CD4-positive, alpha-beta T cell treated with Interleukin-6 for 4 hours (primary cell): ENCODE data around the gene TCFL5.

ENCODE experiments used
- DNase-seq: peaks from one replicate; pipeline ENCODE4 v3.0.0-alpha.2; 2020; ENCODE audit warnings: mixed read lengths

The TCFL5 gene

GRCh38 chr20:62832212-62832922 is 29.3 kb downstream of the TCFL5 start:
- DNase-seq, result peak; percentile 33

DNA sequence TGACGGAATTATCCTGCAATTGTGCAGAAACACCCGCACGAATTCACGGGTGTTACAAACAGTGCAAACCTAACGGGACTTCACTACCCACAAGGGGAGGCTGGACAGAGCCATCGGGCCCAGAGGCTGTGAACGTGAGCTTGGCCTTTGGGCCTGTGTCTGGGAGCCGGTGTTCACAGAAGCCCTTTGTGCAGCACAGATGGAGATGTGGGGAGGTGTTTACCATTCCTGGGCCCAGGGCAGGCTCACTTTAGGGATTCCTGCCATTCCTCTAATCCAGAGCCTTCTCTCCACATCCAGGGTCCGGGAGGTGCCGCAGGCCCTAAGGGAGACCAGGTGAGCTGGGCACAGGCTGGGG is 29.8 kb downstream of the TCFL5 start:
- DNase-seq, result no peak

- no peak for DNase-seq
Observed at GRCh38 chr20:62831361-62831788, 30.2 kb downstream of the TCFL5 start.

DNA sequence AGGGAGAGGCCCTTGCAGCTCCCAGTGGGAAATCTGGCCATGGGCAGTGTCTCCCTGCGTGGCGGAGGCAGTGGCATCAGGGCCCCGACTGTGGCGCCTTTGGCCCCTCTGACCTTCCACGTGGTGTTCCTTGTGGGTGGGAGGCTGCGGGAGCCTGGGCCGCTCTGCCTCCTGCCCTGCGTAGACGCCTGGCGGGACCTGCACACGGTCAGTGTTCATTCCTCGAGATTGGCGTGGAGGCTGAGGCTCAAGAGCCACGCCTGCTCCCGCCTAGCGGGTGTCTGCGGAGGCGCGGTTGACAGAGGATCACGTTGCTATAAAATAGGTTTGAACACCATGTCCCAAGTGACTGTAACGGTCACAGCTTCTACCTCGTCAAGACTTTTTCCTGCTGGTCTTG is 30.8 kb downstream of the TCFL5 start:
- no peak for DNase-seq

DNA sequence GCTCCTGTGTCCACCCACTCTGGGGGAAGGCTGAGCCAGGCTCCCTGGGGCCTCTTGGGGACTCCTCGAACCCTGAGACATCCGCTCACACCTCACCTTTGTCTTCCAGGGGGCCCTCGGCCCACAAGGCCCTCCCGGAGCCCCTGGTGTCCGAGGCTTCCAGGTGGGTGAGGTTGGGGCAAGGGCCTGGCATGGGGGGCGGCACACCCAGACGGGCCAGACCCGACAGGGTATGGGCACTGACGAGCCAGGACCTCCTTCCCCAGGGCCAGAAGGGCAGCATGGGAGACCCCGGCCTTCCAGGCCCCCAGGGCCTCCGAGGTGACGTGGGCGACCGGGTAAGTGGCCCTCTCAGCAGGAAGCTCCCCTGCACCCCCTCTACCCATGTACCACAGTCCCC is 31.4 kb downstream of the TCFL5 start:
- no peak for DNase-seq

DNA sequence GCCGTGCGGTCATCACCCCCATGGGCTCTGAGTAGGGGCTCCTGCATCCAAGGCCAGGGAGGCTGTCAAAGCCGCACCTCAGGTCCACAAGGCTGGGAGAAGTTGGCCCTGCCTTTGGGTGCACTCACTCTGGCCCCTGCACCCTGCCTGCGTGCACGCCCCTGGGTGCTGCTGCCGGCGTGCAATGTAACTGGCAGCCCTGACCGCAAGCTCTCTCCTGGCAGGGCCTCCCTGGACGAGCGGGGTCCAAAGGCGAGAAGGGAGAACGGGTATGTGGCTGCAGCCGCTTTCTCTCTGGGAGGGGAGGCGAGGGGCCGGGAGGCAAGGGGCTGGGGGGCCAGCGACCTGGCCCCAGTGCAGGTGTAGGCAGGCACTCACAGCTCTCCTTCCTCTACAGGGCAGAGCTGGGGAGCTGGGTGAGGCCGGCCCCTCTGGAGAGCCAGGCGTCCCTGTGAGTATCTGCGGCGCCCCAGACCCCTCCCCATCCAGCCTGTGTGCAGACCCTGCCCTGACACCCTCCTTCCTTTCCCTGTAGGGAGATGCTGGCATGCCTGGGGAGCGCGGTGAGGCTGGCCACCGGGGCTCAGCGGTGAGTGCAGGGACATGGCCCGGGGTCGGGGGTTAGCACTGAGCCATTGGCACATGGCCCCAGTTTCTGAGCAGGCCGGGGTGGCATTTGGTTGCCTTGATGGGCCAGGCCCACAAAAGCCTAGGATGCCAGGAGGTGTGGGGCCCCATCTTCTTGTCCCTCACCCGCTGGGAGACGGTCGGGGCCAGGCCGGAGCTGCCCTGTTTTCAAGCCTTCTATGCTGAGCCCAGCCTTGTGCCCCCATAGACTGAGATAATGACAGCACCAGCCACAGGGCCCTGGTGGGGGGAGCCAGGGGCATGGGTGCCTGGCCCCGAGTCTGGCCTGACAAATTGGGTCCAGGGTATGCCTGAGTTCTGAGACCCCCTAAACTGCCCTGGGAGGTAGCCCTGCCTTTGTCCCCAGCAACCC is 32.1 kb downstream of the TCFL5 start:
- no peak for DNase-seq

DNA sequence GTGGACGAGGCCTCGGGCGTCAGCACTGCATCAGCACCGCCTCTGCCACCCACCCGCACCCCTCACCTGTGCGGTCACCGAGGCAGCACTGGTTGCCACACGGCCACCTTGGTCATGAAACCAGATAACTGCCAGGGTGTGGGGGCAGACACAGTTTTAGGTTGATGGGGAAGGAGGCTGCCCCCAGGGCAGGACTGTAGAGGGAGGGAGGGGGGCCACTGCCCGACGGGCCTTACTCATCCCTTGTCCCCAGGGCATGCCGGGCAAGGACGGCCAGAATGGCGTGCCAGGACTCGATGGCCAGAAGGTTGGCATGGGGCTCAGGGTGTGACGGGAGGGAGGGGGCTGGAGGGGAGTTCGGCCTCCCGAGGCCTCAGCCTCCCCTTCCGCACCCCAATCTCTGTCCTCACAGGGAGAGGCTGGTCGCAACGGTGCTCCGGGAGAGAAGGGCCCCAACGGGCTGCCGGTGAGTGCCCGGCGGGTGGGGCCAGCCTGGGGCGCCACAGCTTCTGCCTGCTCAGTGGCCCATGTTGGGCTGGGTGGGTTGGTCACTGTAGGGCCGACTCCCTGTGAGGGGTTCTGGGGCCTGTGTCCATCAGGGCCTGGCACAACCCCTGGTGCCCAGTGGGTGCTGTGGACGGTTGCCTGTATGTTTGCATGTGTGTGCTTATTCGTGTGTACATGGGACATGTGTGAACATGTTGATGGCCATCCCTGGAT is 33.0 kb downstream of the TCFL5 start:
- no peak for DNase-seq

DNA sequence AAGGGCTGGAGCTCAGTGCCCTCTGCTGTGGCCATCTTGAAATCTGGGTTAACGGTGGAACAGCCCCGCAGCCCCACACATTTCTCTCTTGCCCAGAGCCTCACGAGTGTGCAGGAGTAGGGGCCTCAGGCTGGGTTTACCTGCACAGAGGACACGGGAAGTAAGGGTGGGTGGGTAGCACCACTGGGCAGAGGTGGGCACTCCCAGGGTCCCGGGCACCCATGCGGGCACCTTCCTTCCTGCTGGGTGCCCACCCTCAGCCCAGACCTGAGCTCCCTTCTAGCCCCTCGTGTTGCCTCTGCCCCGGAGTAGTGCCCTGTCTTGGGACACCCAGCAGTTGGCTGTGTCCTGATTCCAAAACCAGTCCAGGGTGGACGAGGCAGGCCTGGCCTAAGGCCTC is 33.6 kb downstream of the TCFL5 start:
- DNase-seq, result no peak

- DNase-seq, result no peak
Observed at GRCh38 chr20:62827311-62828038, 34.1 kb downstream of the TCFL5 start.

DNA sequence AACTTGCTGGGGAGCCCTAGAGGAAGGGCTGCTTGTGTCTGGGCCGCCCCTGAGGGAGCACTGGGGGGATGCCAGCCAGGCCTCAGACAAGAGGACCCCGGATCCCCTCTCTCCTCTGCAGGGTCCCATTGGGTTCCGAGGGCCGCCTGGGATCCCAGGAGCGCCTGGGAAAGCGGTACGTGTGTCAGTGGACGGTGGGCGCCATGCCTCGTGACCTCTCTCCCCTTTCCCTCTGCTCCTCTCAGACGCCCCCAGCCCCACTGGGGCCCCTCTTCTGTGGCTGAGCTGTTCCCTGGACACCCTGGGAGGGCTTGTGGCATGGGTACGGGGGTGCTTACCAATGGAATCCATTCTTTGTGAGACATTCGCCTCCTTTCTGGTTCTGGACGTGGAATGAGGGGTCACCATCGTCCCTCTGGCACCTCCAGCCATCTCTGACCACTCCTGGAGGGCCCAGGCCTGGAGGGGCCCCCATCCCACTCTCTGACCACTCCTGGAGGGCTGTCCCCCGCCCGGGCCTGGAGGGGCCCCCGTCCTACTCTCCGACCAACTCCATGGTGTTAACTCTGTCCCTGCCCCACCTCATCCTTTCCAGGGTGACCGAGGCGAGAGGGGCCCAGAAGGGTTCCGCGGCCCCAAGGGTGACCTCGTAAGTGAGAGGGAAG is 34.8 kb downstream of the TCFL5 start:
- DNase-seq, result no peak

- DNase-seq, result no peak
Observed at GRCh38 chr20:62825986-62826645, 35.5 kb downstream of the TCFL5 start.

GRCh38 chr20:62825333-62825985 is 36.2 kb downstream of the TCFL5 start:
- no peak for DNase-seq

DNA sequence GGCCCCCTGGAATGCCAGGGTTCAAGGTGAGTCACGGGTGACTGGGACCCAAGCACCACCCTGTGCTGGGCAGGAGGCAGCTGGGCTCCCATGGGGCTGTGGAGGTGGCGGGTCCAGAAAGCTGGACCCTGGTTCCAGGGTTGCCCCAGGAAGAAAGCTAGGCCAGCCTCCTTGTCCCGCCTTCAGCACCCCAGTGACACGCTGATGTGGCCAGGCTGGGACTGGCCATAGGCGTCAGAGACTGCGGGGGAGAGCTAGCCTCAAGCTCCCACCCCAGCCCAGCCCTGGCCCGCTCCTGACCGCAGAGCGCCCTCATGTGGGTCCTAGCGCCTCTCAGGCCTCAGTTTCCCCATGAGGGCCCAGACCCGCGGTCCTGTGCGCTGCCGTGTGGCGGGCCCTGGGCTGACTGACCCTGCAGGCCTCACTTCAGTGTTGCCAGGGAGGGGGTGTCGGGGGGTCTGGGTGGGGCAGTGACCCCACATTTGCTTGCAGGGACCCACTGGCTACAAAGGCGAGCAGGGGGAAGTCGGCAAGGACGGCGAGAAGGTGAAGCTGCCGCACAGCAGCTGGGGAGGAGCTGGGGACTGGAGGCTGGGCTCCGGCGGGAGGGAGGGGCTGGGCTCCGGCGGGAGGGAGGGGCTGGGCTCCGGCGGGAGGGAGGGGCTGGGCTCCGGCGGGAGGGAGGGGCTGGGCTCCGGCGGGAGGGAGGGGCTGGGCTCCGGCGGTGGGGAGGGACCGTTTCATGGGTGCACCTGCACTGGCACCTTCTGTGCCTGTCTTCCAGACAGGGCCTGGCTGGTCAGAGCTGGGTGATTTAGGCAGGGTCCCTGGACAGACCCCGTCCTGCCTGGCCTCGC is 36.9 kb downstream of the TCFL5 start:
- DNase-seq, result peak; percentile 67

DNA sequence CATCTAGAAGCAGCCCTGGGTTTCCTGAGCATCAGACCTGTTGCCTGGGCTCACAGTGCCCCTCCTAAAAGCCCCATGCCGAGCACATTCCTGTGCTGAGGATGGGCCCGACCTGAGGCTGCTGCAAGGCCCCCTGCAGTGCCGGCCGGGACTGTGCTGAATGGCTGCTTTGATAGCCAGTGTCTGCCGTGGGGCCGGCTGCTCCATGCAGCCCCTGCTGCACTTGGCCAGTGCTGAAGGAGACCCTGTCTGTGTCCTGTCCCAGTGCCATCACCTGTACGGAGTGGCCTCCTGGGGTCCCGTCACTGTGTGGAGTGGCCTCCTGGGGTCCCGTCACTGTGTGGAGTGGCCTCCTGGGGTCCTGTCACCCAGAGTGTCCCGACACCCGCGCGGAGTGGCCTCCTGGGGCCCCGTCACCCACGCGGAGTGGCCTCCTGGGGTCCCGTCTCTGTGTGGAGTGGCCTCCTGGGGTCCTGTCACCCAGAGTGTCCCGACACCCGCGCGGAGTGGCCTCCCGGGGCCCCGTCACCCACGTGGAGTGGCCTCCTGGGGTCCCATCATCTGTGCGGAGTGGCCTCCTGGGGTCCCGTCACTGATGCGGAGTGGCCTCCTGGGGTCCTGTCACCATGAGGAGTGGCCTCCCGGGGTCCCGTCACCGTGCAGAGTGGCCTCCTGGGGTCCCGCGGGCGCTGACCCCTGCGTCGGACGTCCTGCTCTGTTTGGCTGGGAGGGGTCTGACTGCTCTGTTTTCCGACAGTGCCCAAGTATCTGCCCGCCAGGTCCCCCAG is 37.7 kb downstream of the TCFL5 start:
- DNase-seq, result no peak

GRCh38 chr20:62822788-62823651 is 38.6 kb downstream of the TCFL5 start:
- peak; percentile 30 for DNase-seq

DNA sequence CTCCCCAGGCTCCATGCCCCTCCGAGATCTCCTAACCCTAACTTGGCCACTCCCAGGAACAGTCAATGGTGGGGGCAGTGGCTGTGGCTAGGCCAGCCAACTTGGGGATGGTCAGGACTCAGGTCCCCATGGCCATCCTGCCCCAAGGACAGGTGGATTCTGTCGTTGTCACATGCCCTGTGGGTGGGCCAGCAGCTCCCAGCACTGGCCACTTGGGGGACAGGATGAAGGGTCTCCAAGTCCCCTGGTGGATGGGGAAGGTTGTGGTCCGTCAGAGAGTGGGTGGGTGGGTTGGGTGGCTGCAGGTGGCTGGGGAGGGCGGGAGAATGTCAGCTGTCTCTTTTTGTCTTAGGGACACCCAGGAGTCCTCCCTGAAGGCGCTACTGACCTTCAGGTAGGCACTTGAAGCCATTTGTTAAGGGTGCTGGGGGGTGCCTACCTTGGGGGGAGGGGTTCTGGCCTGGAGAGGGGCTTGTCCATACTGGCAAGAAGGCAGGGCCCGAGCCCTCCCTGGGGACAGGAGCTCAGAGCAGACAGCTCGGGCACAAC is 39.3 kb downstream of the TCFL5 start:
- DNase-seq, result no peak

DNA sequence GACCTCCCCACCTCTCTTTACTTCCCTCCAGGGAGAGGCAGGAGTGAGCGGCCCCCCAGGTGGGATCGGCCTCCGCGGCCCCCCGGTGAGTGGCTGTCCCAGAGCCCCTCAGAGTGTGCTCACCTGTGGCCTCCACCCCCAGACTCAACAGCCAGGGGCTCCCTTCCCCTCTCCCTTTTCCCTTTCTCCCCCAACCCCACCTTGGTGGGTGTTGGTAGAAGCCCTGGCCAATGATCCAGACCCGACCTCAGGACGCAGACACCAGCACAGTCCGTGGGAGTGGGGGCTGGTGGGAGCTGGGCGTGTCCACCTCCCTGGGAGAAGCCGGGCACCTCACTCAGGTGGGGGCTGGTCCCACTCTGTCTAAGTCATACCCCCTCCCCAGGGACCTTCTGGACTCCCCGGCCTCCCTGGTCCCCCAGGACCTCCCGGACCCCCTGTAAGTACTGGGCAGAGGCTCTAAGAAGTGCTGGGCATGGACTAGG is 39.9 kb downstream of the TCFL5 start:
- DNase-seq, result no peak
